DOHH2 (cell line): Measurements from ENCODE around the gene TESK1.

ENCODE experiments used
- H3F3A ChIP-seq: fragments of 200-600 bp; sonication (generic), shearing (Covaris generic); 2 replicates; pipeline ENCODE4 v1.6.0; 2016; ENCODE audit warnings: antibody characterized with exemption, mild to moderate bottlenecking; ENCODE audit not compliant: control insufficient read depth, insufficient read depth
- H3K27ac ChIP-seq: fragments of 200-600 bp; sonication (generic); 2 replicates; pipeline ENCODE4 v1.5.1; 2014; ENCODE audit warnings: low read depth, mild to moderate bottlenecking, low read length, moderate library complexity
- H3K27me3 ChIP-seq: fragments of 200-600 bp; sonication (generic); 2 replicates; pipeline ENCODE4 v1.6.1; 2014; ENCODE audit warnings: mild to moderate bottlenecking, low read length, mixed read lengths; ENCODE audit not compliant: control insufficient read depth
- H3K36me3 ChIP-seq: fragments of 200-600 bp; sonication (generic); 2 replicates; pipeline ENCODE4 v1.6.1; 2014; ENCODE audit warnings: mild to moderate bottlenecking, low read length, moderate library complexity, mixed read lengths; ENCODE audit not compliant: control insufficient read depth
- H3K4me1 ChIP-seq: fragments of 200-600 bp; sonication (generic); 2 replicates; pipeline ENCODE4 v1.6.1; 2014; ENCODE audit warnings: mild to moderate bottlenecking, low read length, mixed read lengths; ENCODE audit not compliant: control insufficient read depth
- H3K4me2 ChIP-seq: fragments of 200-600 bp; sonication (generic); 2 replicates; pipeline ENCODE4 v1.6.0; 2014; ENCODE audit warnings: mild to moderate bottlenecking, low read length, moderate library complexity
- H3K4me3 ChIP-seq: fragments of 200-600 bp; sonication (generic); 2 replicates; pipeline ENCODE4 v1.5.1; 2014; ENCODE audit warnings: mild to moderate bottlenecking, low read length, mixed read lengths
- H3K79me2 ChIP-seq: fragments of 200-600 bp; sonication (generic); 2 replicates; pipeline ENCODE4 v1.6.1; 2014; ENCODE audit warnings: mild to moderate bottlenecking, low read length, mixed read lengths; ENCODE audit not compliant: control insufficient read depth
- H3K9me2 ChIP-seq: fragments of 200-600 bp; sonication (generic); replicated peaks from 2 replicates; pipeline ENCODE4 v1.6.1; 2014; ENCODE audit warnings: mild to moderate bottlenecking, low read length, mixed read lengths; ENCODE audit not compliant: control insufficient read depth
- H3K9me3 ChIP-seq: fragments of 200-600 bp; sonication (generic); 2 replicates; pipeline ENCODE4 v1.6.1; 2014; ENCODE audit warnings: antibody characterized with exemption, low read length, mixed read lengths; ENCODE audit not compliant: control insufficient read depth, insufficient read depth
- H4K20me1 ChIP-seq: fragments of 200-600 bp; sonication (generic); 2 replicates; pipeline ENCODE4 v1.6.0; 2014; ENCODE audit warnings: low read depth, mild to moderate bottlenecking, antibody characterized with exemption, low read length, moderate library complexity; ENCODE audit not compliant: control insufficient read depth, insufficient read depth
- EZH2phosphoT487 ChIP-seq: fragments of 200-600 bp; sonication (generic); IDR thresholded peaks from 2 replicates; pipeline ENCODE4 v1.6.1; 2017; ENCODE audit warnings: borderline replicate concordance, mild to moderate bottlenecking, antibody characterized with exemption, low read length, moderate library complexity, mixed read lengths
- TF ChIP-seq, protein P1 (sequence below): fragments of 200-600 bp; sonication (generic); IDR thresholded peaks from one replicate; pipeline ENCODE4 v1.5.1; 2014; ENCODE audit warnings: antibody characterized with exemption, mild to moderate bottlenecking, low read depth, low read length; ENCODE audit not compliant: poor library complexity, severe bottlenecking

The TESK1 gene

DNA sequence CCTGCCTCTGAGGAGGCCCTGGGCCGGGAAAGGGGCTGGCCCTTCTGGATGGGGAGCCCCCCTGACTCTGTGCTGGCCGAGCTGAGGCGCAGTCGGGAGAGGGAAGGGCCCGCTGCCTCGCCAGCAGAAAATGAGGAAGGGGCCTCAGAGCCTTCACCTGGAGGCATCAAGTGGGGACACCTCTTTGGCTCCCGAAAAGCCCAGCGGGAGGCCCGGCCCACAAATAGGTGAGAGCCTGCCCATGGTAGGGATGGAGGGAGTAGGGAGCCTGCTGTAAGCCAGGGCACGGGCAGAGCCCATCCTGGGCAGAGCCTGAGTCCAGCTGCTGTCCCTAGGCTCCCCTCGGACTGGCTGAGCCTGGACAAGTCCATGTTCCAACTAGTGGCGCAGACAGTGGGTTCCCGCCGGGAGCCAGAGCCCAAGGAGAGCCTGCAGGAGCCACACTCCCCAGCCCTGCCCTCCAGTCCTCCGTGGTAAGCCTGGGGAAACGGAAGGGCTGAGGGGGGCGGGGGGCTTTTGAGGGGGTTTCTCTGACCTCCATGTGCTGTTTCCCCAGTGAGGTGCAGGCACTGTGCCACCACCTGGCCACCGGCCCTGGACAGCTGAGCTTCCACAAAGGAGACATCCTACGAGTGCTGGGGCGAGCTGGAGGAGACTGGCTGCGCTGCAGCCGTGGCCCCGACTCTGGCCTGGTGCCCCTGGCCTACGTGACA lies 44.3 kb upstream of the TESK1 start:
- no peaks in the 10 kb centered on the region for H3K27me3 ChIP-seq
- no peak overlapping the region for H3K27ac ChIP-seq
- H3K9me2 ChIP-seq = no peaks in the 10 kb centered on the region
- H3K9me3 ChIP-seq = no peaks in the 10 kb centered on the region
- no peak overlapping the region for H3K4me3 ChIP-seq
- TF ChIP-seq EZH2phosphoT487 = no peak
- TF ChIP-seq, protein P1, sequence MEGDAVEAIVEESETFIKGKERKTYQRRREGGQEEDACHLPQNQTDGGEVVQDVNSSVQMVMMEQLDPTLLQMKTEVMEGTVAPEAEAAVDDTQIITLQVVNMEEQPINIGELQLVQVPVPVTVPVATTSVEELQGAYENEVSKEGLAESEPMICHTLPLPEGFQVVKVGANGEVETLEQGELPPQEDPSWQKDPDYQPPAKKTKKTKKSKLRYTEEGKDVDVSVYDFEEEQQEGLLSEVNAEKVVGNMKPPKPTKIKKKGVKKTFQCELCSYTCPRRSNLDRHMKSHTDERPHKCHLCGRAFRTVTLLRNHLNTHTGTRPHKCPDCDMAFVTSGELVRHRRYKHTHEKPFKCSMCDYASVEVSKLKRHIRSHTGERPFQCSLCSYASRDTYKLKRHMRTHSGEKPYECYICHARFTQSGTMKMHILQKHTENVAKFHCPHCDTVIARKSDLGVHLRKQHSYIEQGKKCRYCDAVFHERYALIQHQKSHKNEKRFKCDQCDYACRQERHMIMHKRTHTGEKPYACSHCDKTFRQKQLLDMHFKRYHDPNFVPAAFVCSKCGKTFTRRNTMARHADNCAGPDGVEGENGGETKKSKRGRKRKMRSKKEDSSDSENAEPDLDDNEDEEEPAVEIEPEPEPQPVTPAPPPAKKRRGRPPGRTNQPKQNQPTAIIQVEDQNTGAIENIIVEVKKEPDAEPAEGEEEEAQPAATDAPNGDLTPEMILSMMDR = no peak
- H3K4me1 ChIP-seq = no peaks in the 10 kb centered on the region
- no peak overlapping the region for H3K4me2 ChIP-seq
- no peaks in the 10 kb centered on the region for H3F3A ChIP-seq
- no peaks in the 10 kb centered on the region for H3K36me3 ChIP-seq
- no peaks in the 10 kb centered on the region for H3K79me2 ChIP-seq
- H4K20me1 ChIP-seq = no peaks in the 10 kb centered on the region

DNA sequence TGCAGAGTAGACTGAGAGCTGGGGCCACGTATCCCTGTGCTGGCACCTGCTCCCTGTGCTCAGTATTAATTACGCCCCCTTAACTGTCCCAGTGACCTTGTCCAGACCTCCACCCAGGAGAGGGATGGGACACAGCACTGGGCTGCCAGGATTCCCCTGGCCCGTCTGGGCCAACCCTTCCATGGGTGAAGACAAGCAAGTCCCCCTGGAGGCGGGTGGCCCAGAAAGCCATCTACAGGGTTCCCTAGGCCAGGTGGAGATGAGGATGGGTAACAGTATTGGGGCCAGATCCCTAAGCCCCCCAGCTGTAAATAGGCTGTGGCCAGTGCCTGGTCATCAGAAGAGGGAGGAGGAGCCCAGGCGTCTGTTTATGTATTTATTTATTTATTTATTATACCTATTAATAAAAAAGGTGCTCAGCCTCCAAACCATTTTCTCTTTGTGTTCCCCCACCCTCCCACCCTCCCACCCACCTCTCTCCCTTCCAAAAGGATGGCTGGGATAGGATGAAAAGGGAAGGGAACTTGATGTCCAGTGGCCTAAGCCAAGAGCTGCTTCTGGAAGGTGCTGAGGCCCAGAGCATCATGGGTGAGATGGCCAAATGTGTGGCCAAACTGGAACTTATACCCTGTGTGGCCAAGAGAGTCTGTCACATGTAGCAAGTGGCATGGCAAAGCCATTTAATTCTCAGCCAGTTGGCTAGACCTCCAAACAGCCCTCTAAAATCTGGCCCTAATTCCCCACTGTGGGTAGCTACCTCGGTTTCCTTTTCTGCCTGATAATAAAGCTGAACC lies 43.4 kb upstream of the TESK1 start:
- H3K27ac ChIP-seq = no peak overlapping the region
- TF ChIP-seq, protein P1 = no peak
- TF ChIP-seq EZH2phosphoT487 = no peak
- no peaks in the 10 kb centered on the region for H3K27me3 ChIP-seq
- no peak overlapping the region for H3K4me3 ChIP-seq
- H3K4me1 ChIP-seq = no peaks in the 10 kb centered on the region
- H4K20me1 ChIP-seq = no peaks in the 10 kb centered on the region
- H3K4me2 ChIP-seq = no peak overlapping the region
- H3F3A ChIP-seq = no peaks in the 10 kb centered on the region
- no peaks in the 10 kb centered on the region for H3K9me2 ChIP-seq
- no peaks in the 10 kb centered on the region for H3K79me2 ChIP-seq
- no peaks in the 10 kb centered on the region for H3K9me3 ChIP-seq
- H3K36me3 ChIP-seq = no peaks in the 10 kb centered on the region

DNA sequence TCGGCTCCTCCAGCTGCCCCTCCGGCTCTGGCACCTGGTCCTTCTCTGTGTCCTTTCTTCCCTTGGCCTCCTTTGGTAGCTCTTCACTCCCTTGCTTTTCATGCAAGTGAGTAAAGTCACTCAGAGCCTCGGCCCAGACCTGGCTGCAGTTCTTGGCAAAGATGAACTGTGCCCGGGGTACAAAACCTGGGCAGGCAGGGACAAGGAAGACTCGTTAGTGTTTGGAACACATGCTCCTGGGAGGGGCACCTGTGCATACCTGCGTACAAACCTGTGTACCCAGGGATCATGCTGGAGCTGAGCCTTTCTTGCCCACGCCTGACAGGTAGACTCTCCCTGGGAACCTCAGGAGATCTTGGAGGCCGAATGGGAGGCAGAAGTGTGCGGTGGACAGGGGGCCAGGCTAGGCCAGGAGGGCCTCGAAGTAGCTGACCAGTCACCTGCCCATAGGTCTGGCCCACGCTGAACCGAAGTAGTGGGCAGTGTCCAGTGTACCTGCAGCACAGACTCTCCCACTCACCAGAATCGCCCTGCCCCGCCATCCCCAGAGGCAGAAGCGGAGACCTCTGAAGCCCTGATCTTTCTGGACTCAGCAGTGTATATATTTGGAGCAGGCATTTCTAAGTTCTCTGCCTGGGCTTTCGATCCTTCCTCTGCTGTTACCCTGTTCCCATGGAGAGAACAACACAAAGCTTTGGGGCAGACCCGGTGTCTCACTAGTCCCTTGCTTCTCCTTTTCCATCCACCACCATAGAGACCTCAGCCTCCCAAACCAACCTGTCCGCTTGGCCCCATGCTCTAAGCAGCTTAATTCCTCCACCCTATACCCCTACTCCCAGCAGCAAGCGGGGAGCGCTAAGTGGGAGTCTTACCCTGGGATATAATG lies 41.9 kb upstream of the TESK1 start:
- H3K79me2 ChIP-seq = no peaks in the 10 kb centered on the region
- no peak overlapping the region for H3K27ac ChIP-seq
- no peaks in the 10 kb centered on the region for H3K36me3 ChIP-seq
- no peaks in the 10 kb centered on the region for H3K27me3 ChIP-seq
- H4K20me1 ChIP-seq = no peaks in the 10 kb centered on the region
- H3K4me2 ChIP-seq = no peak overlapping the region
- TF ChIP-seq EZH2phosphoT487 = no peak
- TF ChIP-seq, protein P1 = no peak
- no peaks in the 10 kb centered on the region for H3K4me1 ChIP-seq
- H3F3A ChIP-seq = no peaks in the 10 kb centered on the region
- no peak overlapping the region for H3K4me3 ChIP-seq
- no peaks in the 10 kb centered on the region for H3K9me2 ChIP-seq
- H3K9me3 ChIP-seq = no peaks in the 10 kb centered on the region
